Keratinocyte (primary cell): Measurements from ENCODE around the gene TTLL5. TPM values are rescaled to one million over a fixed set of nuclear protein-coding genes. Genes with fewer than 3 reads are reported as not detected.

Experiments
- DNase-seq: peaks from one replicate; pipeline ENCODE4 v3.0.0-alpha.2; 2011; ENCODE audit warnings: low read depth, missing footprints, low spot score
- FAIRE-seq: peaks from 2 replicates; lab custom pipeline; 2011; peaks lifted over from hg19 to GRCh38; lab: Jason Lieb, UNC
- H2AFZ ChIP-seq: 2 replicates; pipeline ENCODE4 v1.6.0; 2012; ENCODE audit warnings: low read length, control low read depth, inconsistent platforms; ENCODE audit not compliant: control insufficient read depth
- H3K27ac ChIP-seq: 2 replicates; pipeline ENCODE4 v1.5.1; 2011; ENCODE audit warnings: low read length; ENCODE audit not compliant: control insufficient read depth, insufficient read depth
- H3K27me3 ChIP-seq: 3 replicates; pipeline ENCODE4 v1.6.0; 2011; ENCODE audit warnings: low read length; ENCODE audit not compliant: control insufficient read depth, insufficient read depth; ENCODE audit errors: extremely low read depth
- H3K36me3 ChIP-seq, 2 experiments: 2 replicates in 1 of 2; 3 replicates in 1 of 2; pipeline ENCODE4 v1.5.1; 2011; ENCODE audit warnings: low read length in 2 of 2, mild to moderate bottlenecking in 1 of 2; ENCODE audit not compliant: control insufficient read depth in 2 of 2, insufficient read depth in 2 of 2; ENCODE audit errors: extremely low read depth in 1 of 2
- H3K4me1 ChIP-seq: 3 replicates; pipeline ENCODE4 v1.5.1; 2011; ENCODE audit warnings: low read length; ENCODE audit not compliant: control insufficient read depth, insufficient read depth; ENCODE audit errors: extremely low read depth
- H3K4me2 ChIP-seq: 3 replicates; pipeline ENCODE4 v1.6.0; 2011; ENCODE audit warnings: low read depth, low read length; ENCODE audit not compliant: control insufficient read depth, insufficient read depth; ENCODE audit errors: extremely low read depth
- H3K4me3 ChIP-seq, 3 experiments: fragments of 200-600 bp in 1 of 3; sonication (generic) in 1 of 3; 2 replicates in 2 of 3; 3 replicates in 1 of 3; pipeline ENCODE4 v1.5.1; 2011 to 2016; ENCODE audit warnings: low read length in 3 of 3, mild to moderate bottlenecking in 3 of 3, control low read depth in 2 of 3, inconsistent platforms in 1 of 3, low read depth in 1 of 3, mixed read lengths in 1 of 3, mixed run types in 1 of 3, moderate library complexity in 1 of 3; ENCODE audit not compliant: control insufficient read depth in 2 of 3, insufficient read depth in 2 of 3; ENCODE audit errors: extremely low read depth in 1 of 3
- H3K79me2 ChIP-seq: 2 replicates; pipeline ENCODE4 v1.6.0; 2012; ENCODE audit warnings: low read length; ENCODE audit not compliant: control insufficient read depth, insufficient read depth
- H3K9ac ChIP-seq: 3 replicates; pipeline ENCODE4 v1.6.0; 2011; ENCODE audit warnings: low read length; ENCODE audit not compliant: control insufficient read depth, insufficient read depth; ENCODE audit errors: extremely low read depth
- H3K9me1 ChIP-seq: 3 replicates; pipeline ENCODE4 v1.6.0; 2011; ENCODE audit warnings: low read length; ENCODE audit not compliant: control insufficient read depth, insufficient read depth; ENCODE audit errors: extremely low read depth
- H3K9me3 ChIP-seq: 2 replicates; pipeline ENCODE4 v1.5.1; 2012; ENCODE audit warnings: low read depth, low read length; ENCODE audit not compliant: control insufficient read depth
- H4K20me1 ChIP-seq: 3 replicates; pipeline ENCODE4 v1.6.0; 2011; ENCODE audit warnings: low read length; ENCODE audit not compliant: control insufficient read depth, insufficient read depth; ENCODE audit errors: extremely low read depth
- CTCF ChIP-seq, 3 experiments: IDR thresholded peaks in 1 of 3; conservative IDR thresholded peaks in 1 of 3; optimal IDR thresholded peaks in 1 of 3; 2 replicates in 2 of 3; 3 replicates in 1 of 3; pipeline versions ENCODE3 to v1.5.1; 2011; ENCODE audit warnings: low read length in 3 of 3, mild to moderate bottlenecking in 3 of 3, moderate library complexity in 2 of 3, control low read depth in 1 of 3, inconsistent platforms in 1 of 3; ENCODE audit not compliant: insufficient read depth in 2 of 3; ENCODE audit errors: extremely low read depth in 1 of 3
- EZH2 ChIP-seq: IDR thresholded peaks from one replicate; pipeline ENCODE4 v1.6.1; 2012; ENCODE audit warnings: inconsistent platforms, mild to moderate bottlenecking, low read length, moderate library complexity
- dilution Hi-C: fragments of 300-500 bp; cut with MboI; formaldehyde crosslinking; loops from one replicate; pipeline ENCODE4 v1.7.0; 2020; ENCODE audit warnings: low sequenced_read_pairs; ENCODE audit not compliant: extremely low pct_ligation_motif_present
- polyA plus RNA-seq, 5 experiments: library from polyadenylated mRNA; depleted of rRNA in 3 of 5; stranded (reverse) in 3 of 5; stranded (forward) in 1 of 5; unstranded in 1 of 5; fragments of >200 nt; gene quantifications; 1 replicate in 1 of 5; 2 replicates in 3 of 5; 3 replicates in 1 of 5; pipeline versions ENCODE4 v1.2.1 to v1.2.3, GENCODE V29; 2011 to 2012; ENCODE audit warnings: missing spikeins in 2 of 5, low read depth in 1 of 5, low replicate concordance in 1 of 5

Gene TTLL5
- polyA plus RNA-seq, 1 donor (not counting 4 experiments of a cell fraction or from before 2014, with no cell fraction given), result 20.7 TPM

DNA sequence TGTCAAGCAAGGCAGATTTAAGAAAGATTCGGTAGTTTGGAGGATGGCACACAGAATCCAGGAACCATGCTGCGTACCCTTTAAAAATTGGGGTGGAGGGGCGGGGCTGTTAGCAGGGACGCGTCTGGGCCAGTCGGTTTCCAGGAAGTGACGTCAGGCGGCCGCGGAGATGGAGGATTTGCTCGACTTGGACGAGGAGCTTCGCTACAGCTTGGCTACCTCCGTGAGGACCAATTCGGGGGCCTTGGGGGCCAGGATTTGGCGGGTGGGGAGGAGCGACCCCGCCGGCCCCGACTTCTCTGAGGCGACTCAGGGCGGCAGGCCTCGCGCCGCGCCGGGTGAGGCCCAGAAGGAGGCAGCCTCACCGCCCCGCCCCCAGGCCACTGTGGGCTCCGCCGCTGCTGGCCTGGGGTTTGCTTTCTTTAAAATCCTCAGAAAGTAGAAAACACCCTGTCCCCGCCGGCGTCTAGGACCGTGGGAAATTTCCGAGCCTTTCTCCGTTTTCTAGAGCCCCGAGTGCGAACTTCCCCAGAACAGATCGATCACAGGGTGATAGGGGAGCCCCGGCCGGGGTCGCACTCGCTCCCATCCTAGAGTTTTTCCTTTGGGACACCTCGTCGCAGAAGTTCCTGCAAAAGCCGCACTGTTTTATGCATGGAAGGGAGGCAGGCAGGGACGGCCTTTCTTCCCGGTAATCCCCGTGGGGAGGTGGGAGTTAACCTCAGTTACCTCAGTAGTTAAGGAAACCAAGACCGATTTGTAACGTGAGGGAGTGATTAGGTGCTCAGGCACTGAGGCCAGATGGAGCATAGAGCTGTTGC lies 324.8 kb downstream of the TTLL5 start, which contains the start of gene IFT43:
TSS of gene IFT43 (plus strand) at position 146 of the 821 bp plus-strand sequence. CDS start at position 170, 24 bp downstream.
- H2AFZ ChIP-seq, result peak within 1 kb of the TSS; percentile 84
- H3K9me3 ChIP-seq, result no peaks in the 10 kb centered on the region
- H3K79me2 ChIP-seq, result peaks cover 10% of the 10 kb centered on the region
- peaks cover 25% of the 10 kb centered on the region for H3K4me1 ChIP-seq
- H3K4me3 ChIP-seq, result peak within 1 kb of the TSS; percentile 90 to 93 (median 90)
- DNase-seq (no peak), FAIRE-seq (no peak)
- H3K27me3 ChIP-seq, result no peaks in the 10 kb centered on the region
- peak within 1 kb of the TSS; percentile 87 for H3K9ac ChIP-seq
- peaks cover 3 to 8% of the 10 kb centered on the region in 2 experiments for H3K36me3 ChIP-seq
- dilution Hi-C loops, result no loop called here
- no peaks in the 10 kb centered on the region for H4K20me1 ChIP-seq
- peak within 1 kb of the TSS; percentile 80 for H3K27ac ChIP-seq
- TF ChIP-seq CTCF (optimal IDR thresholded peaks at IDR 0.05 in 1 of 3, IDR thresholded peaks at IDR 0.05 in 1 of 3, conservative IDR thresholded peaks at IDR 0.05 in 1 of 3; ENCODE audit: extremely low read depth in 1 of 3, insufficient read depth in 2 of 3, low read length in 3 of 3), result no peak
- no peak for TF ChIP-seq EZH2
- H3K9me1 ChIP-seq, result no peaks in the 10 kb centered on the region
- H3K4me2 ChIP-seq, result peak within 1 kb of the TSS; percentile 85

- FAIRE-seq, result no peak
- H3K79me2 ChIP-seq, result peaks cover 10% of the 10 kb centered on the region
- H3K27ac ChIP-seq, result peak overlapping the region; percentile 80
Measured at GRCh38 chr14:75986439-75986765, 325.4 kb downstream of the TTLL5 start.

More at GRCh38 chr14:75986439-75986765, 325.4 kb downstream of the TTLL5 start:
- peaks cover 4 to 8% of the 10 kb centered on the region in 2 experiments for H3K36me3 ChIP-seq
- peaks cover 19% of the 10 kb centered on the region for H3K4me1 ChIP-seq
- peak overlapping the region; percentile 90 to 93 (median 90) for H3K4me3 ChIP-seq
- no peak for DNase-seq
- H2AFZ ChIP-seq, result peak overlapping the region; percentile 84
- H3K9me1 ChIP-seq, result no peaks in the 10 kb centered on the region
- TF ChIP-seq CTCF (optimal IDR thresholded peaks at IDR 0.05 in 1 of 3, IDR thresholded peaks at IDR 0.05 in 1 of 3, conservative IDR thresholded peaks at IDR 0.05 in 1 of 3; ENCODE audit: extremely low read depth in 1 of 3, insufficient read depth in 2 of 3, low read length in 3 of 3) (no peak), EZH2 (no peak)
- dilution Hi-C loops, result no loop called here
- H4K20me1 ChIP-seq, result no peaks in the 10 kb centered on the region
- peak overlapping the region; percentile 87 for H3K9ac ChIP-seq
- H3K27me3 ChIP-seq, result no peaks in the 10 kb centered on the region
- H3K9me3 ChIP-seq, result no peaks in the 10 kb centered on the region
- H3K4me2 ChIP-seq, result peak overlapping the region; percentile 85
